OCI-LY3 (cell line): ENCODE measurements around the gene NGFR.

Experiments used
- EZH2phosphoT487 ChIP-seq: fragments of 200-600 bp; shearing (Covaris generic); IDR thresholded peaks from 2 replicates; pipeline ENCODE4 v1.6.1; 2018; ENCODE audit warnings: antibody characterized with exemption, mixed run types, low read depth
- TF ChIP-seq, protein P1 (sequence below): fragments of 200-600, 300-600 bp; sonication (generic); IDR thresholded peaks from 2 replicates; pipeline ENCODE4 v1.5.1; 2014; ENCODE audit warnings: antibody characterized with exemption, low read length, low read depth

DNA sequence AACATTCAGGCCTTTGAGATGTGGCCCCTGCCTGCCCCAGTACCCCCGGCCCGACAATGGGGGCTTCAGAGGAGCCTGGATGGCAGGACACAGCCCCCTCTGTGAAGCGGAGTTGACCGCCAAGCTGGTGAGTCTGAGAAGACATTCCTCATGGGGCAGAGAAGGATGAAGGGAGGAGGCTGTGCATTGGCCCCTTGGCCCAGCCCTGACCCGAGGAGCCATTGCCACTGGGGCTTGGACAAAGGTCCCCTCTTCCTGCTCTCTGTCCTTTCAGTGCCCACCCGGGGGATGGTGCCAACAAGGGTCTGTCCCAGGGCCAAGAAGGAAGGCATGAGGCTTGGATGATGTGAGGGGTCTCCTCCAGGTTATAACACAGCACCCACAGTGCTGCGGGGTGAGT, 49.5 kb upstream of the NGFR start:
- TF ChIP-seq, protein P1, sequence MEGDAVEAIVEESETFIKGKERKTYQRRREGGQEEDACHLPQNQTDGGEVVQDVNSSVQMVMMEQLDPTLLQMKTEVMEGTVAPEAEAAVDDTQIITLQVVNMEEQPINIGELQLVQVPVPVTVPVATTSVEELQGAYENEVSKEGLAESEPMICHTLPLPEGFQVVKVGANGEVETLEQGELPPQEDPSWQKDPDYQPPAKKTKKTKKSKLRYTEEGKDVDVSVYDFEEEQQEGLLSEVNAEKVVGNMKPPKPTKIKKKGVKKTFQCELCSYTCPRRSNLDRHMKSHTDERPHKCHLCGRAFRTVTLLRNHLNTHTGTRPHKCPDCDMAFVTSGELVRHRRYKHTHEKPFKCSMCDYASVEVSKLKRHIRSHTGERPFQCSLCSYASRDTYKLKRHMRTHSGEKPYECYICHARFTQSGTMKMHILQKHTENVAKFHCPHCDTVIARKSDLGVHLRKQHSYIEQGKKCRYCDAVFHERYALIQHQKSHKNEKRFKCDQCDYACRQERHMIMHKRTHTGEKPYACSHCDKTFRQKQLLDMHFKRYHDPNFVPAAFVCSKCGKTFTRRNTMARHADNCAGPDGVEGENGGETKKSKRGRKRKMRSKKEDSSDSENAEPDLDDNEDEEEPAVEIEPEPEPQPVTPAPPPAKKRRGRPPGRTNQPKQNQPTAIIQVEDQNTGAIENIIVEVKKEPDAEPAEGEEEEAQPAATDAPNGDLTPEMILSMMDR: no peak
- no peak for TF ChIP-seq EZH2phosphoT487
